ENCODE results near the gene OBSCN.

DNA sequence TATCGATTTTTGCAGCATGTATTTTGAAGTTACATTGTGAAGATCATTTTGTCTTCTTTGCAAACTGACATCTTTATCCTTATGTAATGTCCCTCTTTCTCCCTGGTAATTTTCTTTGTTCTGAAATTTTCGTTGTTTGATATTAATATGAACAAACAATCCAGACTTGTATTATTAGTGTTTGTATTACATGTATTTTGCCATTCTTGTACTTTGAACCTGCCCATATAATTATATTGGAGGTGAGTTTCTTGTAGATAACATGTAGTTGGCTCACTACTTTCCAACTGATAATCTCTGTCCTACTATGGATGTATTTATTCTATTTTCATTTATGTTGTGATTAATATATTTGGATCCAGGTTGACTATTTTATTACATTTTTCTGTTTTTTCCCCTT is 27.1 kb downstream of the OBSCN start:
- TF ChIP-seq EZH2 (IDR thresholded peaks at IDR 0.05; ENCODE audit: borderline replicate concordance, low read length) = no peak
- TF ChIP-seq, protein P1, sequence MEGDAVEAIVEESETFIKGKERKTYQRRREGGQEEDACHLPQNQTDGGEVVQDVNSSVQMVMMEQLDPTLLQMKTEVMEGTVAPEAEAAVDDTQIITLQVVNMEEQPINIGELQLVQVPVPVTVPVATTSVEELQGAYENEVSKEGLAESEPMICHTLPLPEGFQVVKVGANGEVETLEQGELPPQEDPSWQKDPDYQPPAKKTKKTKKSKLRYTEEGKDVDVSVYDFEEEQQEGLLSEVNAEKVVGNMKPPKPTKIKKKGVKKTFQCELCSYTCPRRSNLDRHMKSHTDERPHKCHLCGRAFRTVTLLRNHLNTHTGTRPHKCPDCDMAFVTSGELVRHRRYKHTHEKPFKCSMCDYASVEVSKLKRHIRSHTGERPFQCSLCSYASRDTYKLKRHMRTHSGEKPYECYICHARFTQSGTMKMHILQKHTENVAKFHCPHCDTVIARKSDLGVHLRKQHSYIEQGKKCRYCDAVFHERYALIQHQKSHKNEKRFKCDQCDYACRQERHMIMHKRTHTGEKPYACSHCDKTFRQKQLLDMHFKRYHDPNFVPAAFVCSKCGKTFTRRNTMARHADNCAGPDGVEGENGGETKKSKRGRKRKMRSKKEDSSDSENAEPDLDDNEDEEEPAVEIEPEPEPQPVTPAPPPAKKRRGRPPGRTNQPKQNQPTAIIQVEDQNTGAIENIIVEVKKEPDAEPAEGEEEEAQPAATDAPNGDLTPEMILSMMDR (IDR thresholded peaks at IDR 0.05; ENCODE audit: low read length) = no peak
